ENCODE results near the gene ARL5C.

DNA sequence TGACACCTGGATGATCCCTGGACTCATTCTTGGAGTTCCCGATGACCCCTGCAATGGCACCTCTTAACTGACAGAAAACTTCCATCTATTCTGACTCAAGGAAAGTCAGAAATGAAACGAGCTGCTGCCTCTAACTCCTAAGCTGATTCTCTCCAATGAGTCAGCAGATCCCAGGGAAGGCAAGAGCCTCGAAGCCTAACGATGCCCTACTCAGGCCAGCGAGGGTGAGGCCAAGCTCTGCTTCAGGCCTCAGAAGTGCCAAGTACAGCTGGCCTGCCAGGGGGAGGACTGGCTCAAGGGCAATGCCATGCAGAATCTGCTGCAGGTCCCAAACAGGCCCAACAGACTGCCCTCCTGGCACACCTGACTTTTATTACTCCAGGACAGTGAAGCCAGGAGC is 50.8 kb downstream of the ARL5C start:
- TF ChIP-seq, protein P1, sequence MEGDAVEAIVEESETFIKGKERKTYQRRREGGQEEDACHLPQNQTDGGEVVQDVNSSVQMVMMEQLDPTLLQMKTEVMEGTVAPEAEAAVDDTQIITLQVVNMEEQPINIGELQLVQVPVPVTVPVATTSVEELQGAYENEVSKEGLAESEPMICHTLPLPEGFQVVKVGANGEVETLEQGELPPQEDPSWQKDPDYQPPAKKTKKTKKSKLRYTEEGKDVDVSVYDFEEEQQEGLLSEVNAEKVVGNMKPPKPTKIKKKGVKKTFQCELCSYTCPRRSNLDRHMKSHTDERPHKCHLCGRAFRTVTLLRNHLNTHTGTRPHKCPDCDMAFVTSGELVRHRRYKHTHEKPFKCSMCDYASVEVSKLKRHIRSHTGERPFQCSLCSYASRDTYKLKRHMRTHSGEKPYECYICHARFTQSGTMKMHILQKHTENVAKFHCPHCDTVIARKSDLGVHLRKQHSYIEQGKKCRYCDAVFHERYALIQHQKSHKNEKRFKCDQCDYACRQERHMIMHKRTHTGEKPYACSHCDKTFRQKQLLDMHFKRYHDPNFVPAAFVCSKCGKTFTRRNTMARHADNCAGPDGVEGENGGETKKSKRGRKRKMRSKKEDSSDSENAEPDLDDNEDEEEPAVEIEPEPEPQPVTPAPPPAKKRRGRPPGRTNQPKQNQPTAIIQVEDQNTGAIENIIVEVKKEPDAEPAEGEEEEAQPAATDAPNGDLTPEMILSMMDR (IDR thresholded peaks at IDR 0.05; ENCODE audit: insufficient read depth, low read length, poor library complexity, severe bottlenecking) = no peak
- TF ChIP-seq EZH2phosphoT487 (conservative IDR thresholded peaks at IDR 0.05; ENCODE audit: low read length) = no peak

Data from SU-DHL-6 (cell line).